T-helper 9 cell (primary cell): ENCODE results near the gene C3orf33.

Experiments
- DNase-seq: peaks from one replicate; pipeline ENCODE4 v3.0.0-alpha.2; 2020

C3orf33 gene

GRCh38 chr3:155741603-155742002 is 64.5 kb downstream of the C3orf33 start:
- no peak for DNase-seq

- no peak for DNase-seq
Measured at GRCh38 chr3:155741101-155741500, 65.0 kb downstream of the C3orf33 start.

- no peak for DNase-seq
Measured at GRCh38 chr3:155739154-155739553, 66.9 kb downstream of the C3orf33 start.

- no peak for DNase-seq
Measured at GRCh38 chr3:155738580-155739076, 67.5 kb downstream of the C3orf33 start.

- no peak for DNase-seq
Measured at GRCh38 chr3:155737844-155738460, 68.1 kb downstream of the C3orf33 start.

GRCh38 chr3:155736381-155736780 is 69.7 kb downstream of the C3orf33 start:
- DNase-seq, result no peak

GRCh38 chr3:155730843-155731242 is 75.2 kb downstream of the C3orf33 start:
- no peak for DNase-seq

GRCh38 chr3:155727836-155728235 is 78.2 kb downstream of the C3orf33 start:
- DNase-seq, result no peak

GRCh38 chr3:155714295-155714718 is 91.8 kb downstream of the C3orf33 start:
- DNase-seq, result no peak
